Stimulated activated CD4-positive, alpha-beta T cell treated with anti-CD3 and anti-CD28 coated beads, Interleukin-4, amount 100 ng/mL, for 4 hours (primary cell): ENCODE data around the gene TRMT1.
A peak's percentile ranks its signal among the peaks of the same experiment; 100 is the strongest.

Source experiments
- DNase-seq, 2 experiments: peaks; one replicate each; pipeline ENCODE4 v3.0.0-alpha.2; 2020

Gene TRMT1

GRCh38 chr19:13069415-13070359 is 46.9 kb downstream of the TRMT1 start:
- no peak for DNase-seq

GRCh38 chr19:13068085-13068846 is 48.3 kb downstream of the TRMT1 start:
- no peak for DNase-seq

GRCh38 chr19:13066933-13067807 is 49.4 kb downstream of the TRMT1 start:
- no peak for DNase-seq

- no peak for DNase-seq
Observed at GRCh38 chr19:13066226-13066625, 50.3 kb downstream of the TRMT1 start.

GRCh38 chr19:13064092-13064489 is 52.4 kb downstream of the TRMT1 start:
- no peak for DNase-seq

- DNase-seq = no peak
Observed at GRCh38 chr19:13063461-13064091, 53.0 kb downstream of the TRMT1 start.

- no peak for DNase-seq
Observed at GRCh38 chr19:13062317-13062716, 54.2 kb downstream of the TRMT1 start.

GRCh38 chr19:13060964-13061927 is 55.3 kb downstream of the TRMT1 start:
- peak; percentile 58 to 80 for DNase-seq

GRCh38 chr19:13060233-13060963 is 56.1 kb downstream of the TRMT1 start:
- no peak for DNase-seq

- no peak for DNase-seq
Observed at GRCh38 chr19:13058951-13059660, 57.4 kb downstream of the TRMT1 start.

- no peak for DNase-seq
Observed at GRCh38 chr19:13057744-13058143, 58.8 kb downstream of the TRMT1 start.

GRCh38 chr19:13057147-13057572 is 59.4 kb downstream of the TRMT1 start:
- no peak for DNase-seq

- no peak for DNase-seq
Observed at GRCh38 chr19:13056052-13056660, 60.4 kb downstream of the TRMT1 start.

- no peak for DNase-seq
Observed at GRCh38 chr19:13055213-13056051, 61.1 kb downstream of the TRMT1 start.
